Superior temporal gyrus (tissue), 1 donor: ENCODE results near the gene CHMP6.

ENCODE experiments used
- DNase-seq: peaks from one replicate; pipeline ENCODE4 v3.0.0-alpha.2; 2016; ENCODE audit errors: extremely low spot score

CHMP6 gene

GRCh38 chr17:81043319-81043724 is 51.7 kb downstream of the CHMP6 start:
- DNase-seq = no peak

GRCh38 chr17:81043725-81044427 is 52.2 kb downstream of the CHMP6 start:
- DNase-seq = peak; percentile 9

GRCh38 chr17:81044428-81044763 is 52.8 kb downstream of the CHMP6 start:
- DNase-seq = no peak

GRCh38 chr17:81044764-81045589 is 53.3 kb downstream of the CHMP6 start:
- DNase-seq = peak; percentile 55

- no peak for DNase-seq
These were observed 54.0 kb downstream of the CHMP6 start for GRCh38 chr17:81045590-81046095.

- DNase-seq = no peak
These were observed 54.6 kb downstream of the CHMP6 start for GRCh38 chr17:81046132-81046769.

- no peak for DNase-seq
These were observed 55.2 kb downstream of the CHMP6 start for GRCh38 chr17:81046770-81047359.

- no peak for DNase-seq
These were observed 57.3 kb downstream of the CHMP6 start for GRCh38 chr17:81048827-81049371.

- DNase-seq = peak; percentile 9
These were observed 57.8 kb downstream of the CHMP6 start for GRCh38 chr17:81049372-81049911.
